Measurements from ENCODE around the gene PSME3.

PSME3 gene, protein sequence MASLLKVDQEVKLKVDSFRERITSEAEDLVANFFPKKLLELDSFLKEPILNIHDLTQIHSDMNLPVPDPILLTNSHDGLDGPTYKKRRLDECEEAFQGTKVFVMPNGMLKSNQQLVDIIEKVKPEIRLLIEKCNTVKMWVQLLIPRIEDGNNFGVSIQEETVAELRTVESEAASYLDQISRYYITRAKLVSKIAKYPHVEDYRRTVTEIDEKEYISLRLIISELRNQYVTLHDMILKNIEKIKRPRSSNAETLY

DNA sequence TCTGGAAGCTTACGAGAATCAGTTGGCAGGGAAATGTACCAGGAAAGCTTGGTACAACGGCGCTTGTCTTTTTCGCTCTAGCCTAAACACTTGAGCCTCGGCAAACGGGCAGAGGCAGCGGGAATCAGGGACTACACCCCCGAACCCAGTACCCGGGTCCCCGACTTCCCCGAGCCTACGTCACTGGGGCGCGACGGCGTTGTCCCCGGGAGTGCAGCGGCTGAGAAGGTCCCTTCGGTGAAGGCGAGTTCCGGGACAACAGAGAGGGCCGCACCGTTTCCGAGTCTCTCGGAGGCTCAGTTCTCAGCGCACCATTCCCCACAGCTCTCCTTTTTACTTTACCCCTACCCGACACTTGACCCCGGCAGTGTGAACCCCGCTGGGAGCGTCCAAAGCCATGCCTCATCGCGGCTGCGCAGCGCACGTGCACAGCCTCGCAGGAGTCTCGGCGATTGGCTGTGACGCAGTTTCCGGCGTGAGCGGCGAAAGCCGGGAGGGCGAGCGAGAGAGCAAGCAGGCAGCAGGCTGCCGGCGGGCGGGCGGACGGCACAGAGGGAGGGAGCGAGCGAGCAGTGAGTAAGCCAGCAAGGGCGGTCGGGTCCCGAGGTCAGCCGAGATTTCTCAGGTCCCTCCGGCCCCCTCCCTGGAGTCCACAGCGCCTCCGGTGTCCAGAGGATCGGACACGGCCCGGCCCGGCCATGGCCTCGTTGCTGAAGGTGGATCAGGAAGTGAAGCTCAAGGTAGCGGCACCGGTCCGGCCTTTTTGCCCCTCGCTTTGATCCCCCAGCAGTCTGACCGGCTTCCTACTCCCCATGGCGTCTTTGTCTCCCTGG is at the start of gene PSME3:
PSME3 (plus strand) TSS at position 464 of the 833 bp plus-strand sequence; CDS start at position 699, 235 bp downstream.
- TF ChIP-seq TARDBP (IDR thresholded peaks at IDR 0.05) (no peak), L3MBTL2 (conservative IDR thresholded peaks at IDR 0.05) (peak; percentile 98), ELF4 (IDR thresholded peaks at IDR 0.05) (peak; percentile 79), BHLHE40 (IDR thresholded peaks at IDR 0.05; ENCODE audit: borderline replicate concordance) (peak; percentile 67)
- ChIA-PET CTCF (interaction anchor here (0.9 to 2.2 kb wide), 3 partner anchors 9 to 255 kb away, joined by 4 to 12 read pairs (median 5); partner anchors contain the start of gene BECN1), POLR2A (interaction anchor here (0.6 to 4.4 kb wide), 19 partner anchors 9 to 292 kb away, joined by 3 to 45 read pairs (median 4); partner anchors contain the start of genes AOC2, BECN1, BRCA1 and COA3)
- DNase-seq (ENCODE audit: extremely low spot score): peak; percentile 93

DNA sequence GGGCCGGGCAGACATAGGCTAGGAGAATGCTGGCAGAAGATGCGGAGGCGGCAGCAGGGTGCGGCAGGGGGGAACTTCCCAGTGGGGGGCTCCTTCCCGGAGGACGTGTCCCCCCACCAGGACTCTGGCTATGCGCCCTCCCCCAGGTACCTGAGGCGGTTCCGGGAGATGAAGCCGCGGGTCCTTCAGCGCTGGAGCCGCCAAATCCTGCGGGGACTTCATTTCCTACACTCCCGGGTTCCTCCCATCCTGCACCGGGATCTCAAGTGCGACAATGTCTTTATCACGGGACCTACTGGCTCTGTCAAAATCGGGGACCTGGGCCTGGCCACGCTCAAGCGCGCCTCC is 49.4 kb upstream of the PSME3 start:
- TF ChIP-seq ZNF384 (IDR thresholded peaks at IDR 0.05) (no peak), BHLHE40 (IDR thresholded peaks at IDR 0.05; ENCODE audit: borderline replicate concordance) (no peak), SUZ12 (IDR thresholded peaks at IDR 0.05) (no peak)
- no peak for DNase-seq (ENCODE audit: extremely low spot score)
- POLR2A ChIA-PET: interaction anchor here (2.5 kb wide), 1 partner anchor 11 kb away, joined by 11 read pairs; the partner anchor contains the start of gene VPS25
- CTCF ChIA-PET: interaction anchor here (1.1 kb wide), 1 partner anchor 20 kb away, joined by 3 read pairs; no protein-coding TSS in a partner anchor

DNA sequence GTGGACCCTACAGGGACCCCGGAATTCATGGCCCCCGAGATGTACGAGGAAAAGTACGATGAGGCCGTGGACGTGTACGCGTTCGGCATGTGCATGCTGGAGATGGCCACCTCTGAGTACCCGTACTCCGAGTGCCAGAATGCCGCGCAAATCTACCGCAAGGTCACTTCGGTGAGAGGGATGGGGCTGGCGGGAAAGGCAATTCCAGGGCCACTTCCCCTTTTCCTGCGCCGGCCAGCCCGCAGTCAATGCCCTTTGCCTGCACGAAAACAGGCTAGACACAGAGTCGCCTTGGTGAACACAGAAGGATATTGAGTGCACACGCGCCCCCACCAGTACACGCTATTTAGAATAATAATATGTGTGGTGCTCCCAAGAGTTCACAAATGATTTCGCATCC is 48.8 kb upstream of the PSME3 start:
- no peak for DNase-seq (ENCODE audit: extremely low spot score)
- POLR2A ChIA-PET: no interaction called here
- CTCF ChIA-PET: no interaction called here
- TF ChIP-seq LEF1 (IDR thresholded peaks at IDR 0.05; ENCODE audit: borderline replicate concordance): no peak
- TF ChIP-seq, protein P1, sequence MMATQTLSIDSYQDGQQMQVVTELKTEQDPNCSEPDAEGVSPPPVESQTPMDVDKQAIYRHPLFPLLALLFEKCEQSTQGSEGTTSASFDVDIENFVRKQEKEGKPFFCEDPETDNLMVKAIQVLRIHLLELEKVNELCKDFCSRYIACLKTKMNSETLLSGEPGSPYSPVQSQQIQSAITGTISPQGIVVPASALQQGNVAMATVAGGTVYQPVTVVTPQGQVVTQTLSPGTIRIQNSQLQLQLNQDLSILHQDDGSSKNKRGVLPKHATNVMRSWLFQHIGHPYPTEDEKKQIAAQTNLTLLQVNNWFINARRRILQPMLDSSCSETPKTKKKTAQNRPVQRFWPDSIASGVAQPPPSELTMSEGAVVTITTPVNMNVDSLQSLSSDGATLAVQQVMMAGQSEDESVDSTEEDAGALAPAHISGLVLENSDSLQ (IDR thresholded peaks at IDR 0.05): no peak
- no peak for TF ChIP-seq FOXM1 (IDR thresholded peaks at IDR 0.05; ENCODE audit: borderline replicate concordance)
- TF ChIP-seq HDGF (IDR thresholded peaks at IDR 0.05; ENCODE audit: borderline replicate concordance): no peak
- TF ChIP-seq ZNF384 (IDR thresholded peaks at IDR 0.05): no peak
- TF ChIP-seq SUZ12 (IDR thresholded peaks at IDR 0.05): no peak
- TF ChIP-seq CTBP1 (IDR thresholded peaks at IDR 0.05; ENCODE audit: borderline replicate concordance): no peak
- no peak for TF ChIP-seq ARNT (IDR thresholded peaks at IDR 0.05)
- no peak for TF ChIP-seq NFRKB (IDR thresholded peaks at IDR 0.05)
- TF ChIP-seq FOXK2 (IDR thresholded peaks at IDR 0.05): no peak
- no peak for TF ChIP-seq FOXA1 (IDR thresholded peaks at IDR 0.05)
- no peak for TF ChIP-seq ELF4 (IDR thresholded peaks at IDR 0.05)
- no peak for TF ChIP-seq SP1 (IDR thresholded peaks at IDR 0.05)
- TF ChIP-seq TARDBP (IDR thresholded peaks at IDR 0.05): no peak
- no peak for TF ChIP-seq L3MBTL2 (conservative IDR thresholded peaks at IDR 0.05)
- no peak for TF ChIP-seq BHLHE40 (IDR thresholded peaks at IDR 0.05; ENCODE audit: borderline replicate concordance)

DNA sequence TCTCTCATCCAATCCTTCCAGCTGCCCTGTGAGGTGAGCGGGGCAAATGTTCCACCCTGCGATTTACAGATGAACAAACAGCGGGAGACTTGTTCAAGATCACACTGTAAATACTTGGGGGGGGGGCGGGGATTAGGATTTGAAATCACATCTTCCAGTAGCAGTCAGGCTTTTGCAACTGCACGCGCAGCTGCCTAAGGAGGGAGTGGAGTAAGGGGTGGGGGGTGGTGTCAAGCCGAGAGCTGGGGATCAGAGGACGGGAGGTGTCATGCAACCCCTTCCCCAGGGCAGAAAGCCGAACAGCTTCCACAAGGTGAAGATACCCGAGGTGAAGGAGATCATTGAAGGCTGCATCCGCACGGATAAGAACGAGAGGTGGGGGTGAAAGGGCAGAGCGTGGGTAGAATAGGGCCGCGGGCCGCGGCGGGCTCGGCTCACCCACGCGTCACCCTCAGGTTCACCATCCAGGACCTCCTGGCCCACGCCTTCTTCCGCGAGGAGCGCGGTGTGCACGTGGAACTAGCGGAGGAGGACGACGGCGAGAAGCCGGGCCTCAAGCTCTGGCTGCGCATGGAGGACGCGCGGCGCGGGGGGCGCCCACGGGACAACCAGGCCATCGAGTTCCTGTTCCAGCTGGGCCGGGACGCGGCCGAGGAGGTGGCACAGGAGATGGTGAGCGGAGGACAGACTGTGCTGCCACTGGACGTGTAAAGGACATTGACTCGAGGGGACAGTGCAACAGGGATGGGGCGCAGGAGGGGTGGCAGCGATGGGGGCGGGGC is 48.2 kb upstream of the PSME3 start:
- ChIA-PET CTCF (interaction anchor here (0.6 kb wide), 1 partner anchor 31 kb away, joined by 3 read pairs; no protein-coding TSS in a partner anchor), POLR2A (no interaction called here)
- no peak for DNase-seq (ENCODE audit: extremely low spot score)
- no peak for TF ChIP-seq ELF4 (IDR thresholded peaks at IDR 0.05)
- no peak for TF ChIP-seq NFRKB (IDR thresholded peaks at IDR 0.05)
- no peak for TF ChIP-seq BHLHE40 (IDR thresholded peaks at IDR 0.05; ENCODE audit: borderline replicate concordance)
- TF ChIP-seq FOXA1 (IDR thresholded peaks at IDR 0.05): no peak
- TF ChIP-seq FOXK2 (IDR thresholded peaks at IDR 0.05): no peak
- TF ChIP-seq CTBP1 (IDR thresholded peaks at IDR 0.05; ENCODE audit: borderline replicate concordance): no peak
- TF ChIP-seq, protein P1 (IDR thresholded peaks at IDR 0.05): no peak
- TF ChIP-seq FOXM1 (IDR thresholded peaks at IDR 0.05; ENCODE audit: borderline replicate concordance): no peak
- no peak for TF ChIP-seq ZNF384 (IDR thresholded peaks at IDR 0.05)

DNA sequence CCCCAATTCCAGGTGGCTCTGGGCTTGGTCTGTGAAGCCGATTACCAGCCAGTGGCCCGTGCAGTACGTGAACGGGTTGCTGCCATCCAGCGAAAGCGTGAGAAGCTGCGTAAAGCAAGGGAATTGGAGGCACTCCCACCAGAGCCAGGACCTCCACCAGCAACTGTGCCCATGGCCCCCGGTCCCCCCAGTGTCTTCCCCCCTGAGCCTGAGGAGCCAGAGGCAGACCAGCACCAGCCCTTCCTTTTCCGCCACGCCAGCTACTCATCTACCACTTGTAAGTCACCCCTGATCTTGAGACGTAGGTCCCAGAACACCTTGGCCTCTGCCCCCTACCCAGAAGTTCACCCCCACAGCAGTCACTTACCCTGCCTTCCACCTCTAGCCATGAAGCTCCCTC is 45.9 kb upstream of the PSME3 start:
- TF ChIP-seq LEF1 (IDR thresholded peaks at IDR 0.05; ENCODE audit: borderline replicate concordance): no peak
- no peak for TF ChIP-seq SP1 (IDR thresholded peaks at IDR 0.05)
- no peak for TF ChIP-seq FOXA1 (IDR thresholded peaks at IDR 0.05)
- TF ChIP-seq ARNT (IDR thresholded peaks at IDR 0.05): no peak
- no peak for TF ChIP-seq FOXM1 (IDR thresholded peaks at IDR 0.05; ENCODE audit: borderline replicate concordance)
- TF ChIP-seq ZNF384 (IDR thresholded peaks at IDR 0.05): no peak
- TF ChIP-seq FOXK2 (IDR thresholded peaks at IDR 0.05): no peak
- no peak for TF ChIP-seq CTBP1 (IDR thresholded peaks at IDR 0.05; ENCODE audit: borderline replicate concordance)
- ChIA-PET POLR2A (interaction anchor here (0.7 to 2.4 kb wide), 3 partner anchors 9 to 14 kb away, joined by 3 to 20 read pairs (median 4); partner anchors contain the start of genes CNTD1, COA3 and VPS25), CTCF (interaction anchor here (0.5 to 0.6 kb wide), 2 partner anchors 11 to 24 kb away, joined by 3 read pairs; partner anchors contain the start of gene COA3)
- DNase-seq (ENCODE audit: extremely low spot score): no peak

DNA sequence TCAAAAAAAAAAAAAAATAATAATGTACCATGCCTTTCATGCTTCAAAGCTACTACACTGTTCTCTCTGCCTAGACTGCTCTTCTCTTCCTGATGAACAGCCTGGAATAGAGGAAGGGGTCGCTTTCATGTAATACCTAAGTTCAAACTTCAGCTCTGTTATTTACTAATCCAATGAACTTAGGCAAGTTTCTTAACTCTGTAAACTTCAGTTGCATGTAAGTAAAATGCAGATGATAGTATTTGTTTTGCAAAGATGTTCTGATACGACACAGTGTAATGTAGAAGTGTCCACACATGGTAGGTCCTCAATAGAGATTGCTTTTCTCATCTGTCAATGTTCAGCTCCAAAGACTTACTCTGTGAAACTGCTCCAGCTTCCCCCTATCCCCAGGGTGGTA is 41.2 kb upstream of the PSME3 start:
- TF ChIP-seq ELF4 (IDR thresholded peaks at IDR 0.05) (no peak), FOXA1 (IDR thresholded peaks at IDR 0.05) (no peak), ZNF384 (IDR thresholded peaks at IDR 0.05) (no peak)
- POLR2A ChIA-PET: interaction anchor here (0.7 to 2.0 kb wide), 3 partner anchors 11 to 42 kb away, joined by 3 to 14 read pairs (median 3); partner anchors contain the start of genes VPS25 and WNK4

More for the DNA sequence above, 41.2 kb upstream of the PSME3 start:
- CTCF ChIA-PET: interaction anchor here (1.0 kb wide), 1 partner anchor 14 kb away, joined by 4 read pairs; no protein-coding TSS in a partner anchor
- DNase-seq (ENCODE audit: extremely low spot score): no peak

Data from HEK293T (cell line).